Measurements from ENCODE around the gene NEDD4L. TPM values are rescaled to one million over a fixed set of nuclear protein-coding genes. Genes with fewer than 3 reads are reported as not detected.

Gene NEDD4L
- total and polyA plus RNA-seq, 2 experiments from 2014 or later, result 36.2 to 72.3 TPM

GRCh38 chr18:58379443-58379842 is 335.4 kb downstream of the NEDD4L start:
- no peak for DNase-seq (ENCODE audit: low spot score)
- peaks cover 44% of the 10 kb centered on the region for H3K36me3 Mint-ChIP-seq (ENCODE audit: low read depth)
- TF ChIP-seq NANOG (IDR thresholded peaks at IDR 0.05; ENCODE audit: borderline replicate concordance) (no peak), ZNF114 (CRISPR knock-in tag; IDR thresholded peaks at IDR 0.05) (no peak), STAT1 (IDR thresholded peaks at IDR 0.05; ENCODE audit: unreplicated experiment) (no peak), CREB1 (CRISPR knock-in tag; IDR thresholded peaks at IDR 0.05; ENCODE audit: low read depth) (no peak), EZH2phosphoT487 (IDR thresholded peaks at IDR 0.05; ENCODE audit: unreplicated experiment) (no peak), ZNF331 (CRISPR knock-in tag; IDR thresholded peaks at IDR 0.05; ENCODE audit: low read depth) (no peak), POLR2AphosphoS5 (IDR thresholded peaks at IDR 0.05; ENCODE audit: low read depth) (no peak), ZNF462 (CRISPR knock-in tag; IDR thresholded peaks at IDR 0.05) (no peak), JUNB (IDR thresholded peaks at IDR 0.05; ENCODE audit: unreplicated experiment) (no peak), EZH2 (IDR thresholded peaks at IDR 0.05; ENCODE audit: low read depth, unreplicated experiment) (no peak)
- TF ChIP-seq, protein P1, sequence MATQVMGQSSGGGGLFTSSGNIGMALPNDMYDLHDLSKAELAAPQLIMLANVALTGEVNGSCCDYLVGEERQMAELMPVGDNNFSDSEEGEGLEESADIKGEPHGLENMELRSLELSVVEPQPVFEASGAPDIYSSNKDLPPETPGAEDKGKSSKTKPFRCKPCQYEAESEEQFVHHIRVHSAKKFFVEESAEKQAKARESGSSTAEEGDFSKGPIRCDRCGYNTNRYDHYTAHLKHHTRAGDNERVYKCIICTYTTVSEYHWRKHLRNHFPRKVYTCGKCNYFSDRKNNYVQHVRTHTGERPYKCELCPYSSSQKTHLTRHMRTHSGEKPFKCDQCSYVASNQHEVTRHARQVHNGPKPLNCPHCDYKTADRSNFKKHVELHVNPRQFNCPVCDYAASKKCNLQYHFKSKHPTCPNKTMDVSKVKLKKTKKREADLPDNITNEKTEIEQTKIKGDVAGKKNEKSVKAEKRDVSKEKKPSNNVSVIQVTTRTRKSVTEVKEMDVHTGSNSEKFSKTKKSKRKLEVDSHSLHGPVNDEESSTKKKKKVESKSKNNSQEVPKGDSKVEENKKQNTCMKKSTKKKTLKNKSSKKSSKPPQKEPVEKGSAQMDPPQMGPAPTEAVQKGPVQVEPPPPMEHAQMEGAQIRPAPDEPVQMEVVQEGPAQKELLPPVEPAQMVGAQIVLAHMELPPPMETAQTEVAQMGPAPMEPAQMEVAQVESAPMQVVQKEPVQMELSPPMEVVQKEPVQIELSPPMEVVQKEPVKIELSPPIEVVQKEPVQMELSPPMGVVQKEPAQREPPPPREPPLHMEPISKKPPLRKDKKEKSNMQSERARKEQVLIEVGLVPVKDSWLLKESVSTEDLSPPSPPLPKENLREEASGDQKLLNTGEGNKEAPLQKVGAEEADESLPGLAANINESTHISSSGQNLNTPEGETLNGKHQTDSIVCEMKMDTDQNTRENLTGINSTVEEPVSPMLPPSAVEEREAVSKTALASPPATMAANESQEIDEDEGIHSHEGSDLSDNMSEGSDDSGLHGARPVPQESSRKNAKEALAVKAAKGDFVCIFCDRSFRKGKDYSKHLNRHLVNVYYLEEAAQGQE (IDR thresholded peaks at IDR 0.05; ENCODE audit: unreplicated experiment), result no peak
- TF ChIP-seq, protein P2, sequence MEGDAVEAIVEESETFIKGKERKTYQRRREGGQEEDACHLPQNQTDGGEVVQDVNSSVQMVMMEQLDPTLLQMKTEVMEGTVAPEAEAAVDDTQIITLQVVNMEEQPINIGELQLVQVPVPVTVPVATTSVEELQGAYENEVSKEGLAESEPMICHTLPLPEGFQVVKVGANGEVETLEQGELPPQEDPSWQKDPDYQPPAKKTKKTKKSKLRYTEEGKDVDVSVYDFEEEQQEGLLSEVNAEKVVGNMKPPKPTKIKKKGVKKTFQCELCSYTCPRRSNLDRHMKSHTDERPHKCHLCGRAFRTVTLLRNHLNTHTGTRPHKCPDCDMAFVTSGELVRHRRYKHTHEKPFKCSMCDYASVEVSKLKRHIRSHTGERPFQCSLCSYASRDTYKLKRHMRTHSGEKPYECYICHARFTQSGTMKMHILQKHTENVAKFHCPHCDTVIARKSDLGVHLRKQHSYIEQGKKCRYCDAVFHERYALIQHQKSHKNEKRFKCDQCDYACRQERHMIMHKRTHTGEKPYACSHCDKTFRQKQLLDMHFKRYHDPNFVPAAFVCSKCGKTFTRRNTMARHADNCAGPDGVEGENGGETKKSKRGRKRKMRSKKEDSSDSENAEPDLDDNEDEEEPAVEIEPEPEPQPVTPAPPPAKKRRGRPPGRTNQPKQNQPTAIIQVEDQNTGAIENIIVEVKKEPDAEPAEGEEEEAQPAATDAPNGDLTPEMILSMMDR (conservative IDR thresholded peaks at IDR 0.05; ENCODE audit: low read depth in 2 of 2), result no peak
- TF ChIP-seq, protein P3, sequence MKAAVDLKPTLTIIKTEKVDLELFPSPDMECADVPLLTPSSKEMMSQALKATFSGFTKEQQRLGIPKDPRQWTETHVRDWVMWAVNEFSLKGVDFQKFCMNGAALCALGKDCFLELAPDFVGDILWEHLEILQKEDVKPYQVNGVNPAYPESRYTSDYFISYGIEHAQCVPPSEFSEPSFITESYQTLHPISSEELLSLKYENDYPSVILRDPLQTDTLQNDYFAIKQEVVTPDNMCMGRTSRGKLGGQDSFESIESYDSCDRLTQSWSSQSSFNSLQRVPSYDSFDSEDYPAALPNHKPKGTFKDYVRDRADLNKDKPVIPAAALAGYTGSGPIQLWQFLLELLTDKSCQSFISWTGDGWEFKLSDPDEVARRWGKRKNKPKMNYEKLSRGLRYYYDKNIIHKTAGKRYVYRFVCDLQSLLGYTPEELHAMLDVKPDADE (IDR thresholded peaks at IDR 0.05), result no peak

More at GRCh38 chr18:58379443-58379842, 335.4 kb downstream of the NEDD4L start:
- Mint-ChIP-seq H3K4me1 (peaks cover 5% of the 10 kb centered on the region; the same call in 2 of the 3 replicates), H3K27me3 (ENCODE audit: insufficient read depth, low read depth, poor library complexity) (peaks cover 5% of the 10 kb centered on the region), H3K9me3 (no peaks in the 10 kb centered on the region), H3K4me3 (no peak overlapping the region), H3K27ac (no peak overlapping the region)
- Histone ChIP-seq H3K9me2 (ENCODE audit: insufficient read depth) (no peaks in the 10 kb centered on the region), H3K79me2 (replicated peaks; ENCODE audit: insufficient read depth) (no peaks in the 10 kb centered on the region), H3K27ac (ENCODE audit: low read depth) (no peak overlapping the region; the same call in 1 of the 2 replicates), H4K20me1 (replicated peaks; ENCODE audit: insufficient read depth) (no peaks in the 10 kb centered on the region), H3K4me3 (no peak overlapping the region), H3K4me2 (no peak overlapping the region), H3K36me3 (ENCODE audit: insufficient read depth) (peaks cover 4% of the 10 kb centered on the region; the same call in 1 of the 2 replicates), H3K4me1 (ENCODE audit: insufficient read depth) (no peaks in the 10 kb centered on the region; the same call in 1 of the 2 replicates), H3K27me3 (ENCODE audit: insufficient read depth) (no peaks in the 10 kb centered on the region), H2AFZ (no peak overlapping the region), H3F3A (replicated peaks; ENCODE audit: low read depth) (no peaks in the 10 kb centered on the region)
- no peak; the same call in 2 of the 3 replicates for ATAC-seq
